ENCODE measurements around the gene TMEM17. TPM values are rescaled to one million over a fixed set of nuclear protein-coding genes. Genes with fewer than 3 reads are reported as not detected.

Gene TMEM17
- total RNA-seq, 1 donor from 2014 or later = 0.91 TPM

DNA sequence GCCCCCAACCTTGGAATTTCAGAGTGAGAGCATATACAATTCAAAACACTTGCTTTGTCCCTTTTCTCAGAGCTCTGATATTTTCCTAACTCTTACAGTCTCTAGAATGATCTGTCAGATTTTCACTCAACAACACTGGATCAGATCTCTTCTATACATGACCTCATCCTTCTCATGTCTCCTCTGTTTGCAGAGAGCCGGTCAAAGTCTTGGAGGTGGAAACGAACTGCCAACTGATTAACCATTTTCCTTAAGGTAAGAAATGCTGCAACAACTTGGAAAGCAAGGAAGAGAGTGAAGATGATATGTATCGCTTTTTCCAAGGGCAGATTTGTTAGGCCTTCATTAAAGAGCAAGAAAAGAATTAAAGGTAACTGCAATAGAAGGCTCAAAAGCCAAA is 4.9 kb downstream of the TMEM17 start:
- no peak overlapping the region for H3K27ac Mint-ChIP-seq (ENCODE audit: unreplicated experiment)

DNA sequence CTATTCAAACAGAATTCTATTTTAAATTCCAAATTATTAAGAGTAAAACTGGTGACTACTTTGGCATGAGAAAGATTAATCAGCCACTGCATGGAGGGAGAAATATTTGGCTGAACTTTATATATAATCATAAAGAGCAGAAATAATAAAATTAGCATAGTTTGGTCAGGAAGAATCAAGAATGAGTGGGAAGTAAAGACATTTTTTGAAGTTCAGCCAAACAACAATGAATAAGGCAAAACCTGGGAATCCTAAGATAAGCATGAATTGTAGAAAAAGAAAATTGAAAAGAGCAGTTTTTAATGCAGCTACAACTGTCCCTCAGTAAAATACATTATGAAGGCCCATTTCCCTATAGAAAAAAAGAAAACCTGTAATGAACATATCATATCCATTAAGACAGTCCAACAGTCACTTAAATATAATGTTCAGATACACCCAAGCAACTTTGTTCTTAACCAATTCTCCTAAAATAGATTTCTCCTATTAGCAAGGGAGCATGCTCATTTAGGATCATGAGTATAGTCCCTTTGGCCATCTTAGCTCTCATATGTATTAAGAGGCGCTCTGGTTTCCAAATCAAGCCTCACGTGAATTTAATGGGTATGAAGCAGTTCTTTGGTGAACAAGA is 6.5 kb downstream of the TMEM17 start:
- TF ChIP-seq, protein P1, sequence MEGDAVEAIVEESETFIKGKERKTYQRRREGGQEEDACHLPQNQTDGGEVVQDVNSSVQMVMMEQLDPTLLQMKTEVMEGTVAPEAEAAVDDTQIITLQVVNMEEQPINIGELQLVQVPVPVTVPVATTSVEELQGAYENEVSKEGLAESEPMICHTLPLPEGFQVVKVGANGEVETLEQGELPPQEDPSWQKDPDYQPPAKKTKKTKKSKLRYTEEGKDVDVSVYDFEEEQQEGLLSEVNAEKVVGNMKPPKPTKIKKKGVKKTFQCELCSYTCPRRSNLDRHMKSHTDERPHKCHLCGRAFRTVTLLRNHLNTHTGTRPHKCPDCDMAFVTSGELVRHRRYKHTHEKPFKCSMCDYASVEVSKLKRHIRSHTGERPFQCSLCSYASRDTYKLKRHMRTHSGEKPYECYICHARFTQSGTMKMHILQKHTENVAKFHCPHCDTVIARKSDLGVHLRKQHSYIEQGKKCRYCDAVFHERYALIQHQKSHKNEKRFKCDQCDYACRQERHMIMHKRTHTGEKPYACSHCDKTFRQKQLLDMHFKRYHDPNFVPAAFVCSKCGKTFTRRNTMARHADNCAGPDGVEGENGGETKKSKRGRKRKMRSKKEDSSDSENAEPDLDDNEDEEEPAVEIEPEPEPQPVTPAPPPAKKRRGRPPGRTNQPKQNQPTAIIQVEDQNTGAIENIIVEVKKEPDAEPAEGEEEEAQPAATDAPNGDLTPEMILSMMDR (IDR thresholded peaks at IDR 0.05; ENCODE audit: partially characterized antibody, unreplicated experiment) = no peak
- no peak overlapping the region for H3K27ac Mint-ChIP-seq (ENCODE audit: unreplicated experiment)

More for the DNA sequence above, 4.9 kb downstream of the TMEM17 start:
- Mint-ChIP-seq H3K36me3 (ENCODE audit: unreplicated experiment) (no peaks in the 10 kb centered on the region), H3K4me3 (ENCODE audit: unreplicated experiment) (no peak overlapping the region), H3K9me3 (ENCODE audit: unreplicated experiment) (no peaks in the 10 kb centered on the region), H3K4me1 (ENCODE audit: low read depth, unreplicated experiment) (peaks cover 5% of the 10 kb centered on the region), H3K27me3 (ENCODE audit: unreplicated experiment) (no peaks in the 10 kb centered on the region)
- no peak for DNase-seq
- TF ChIP-seq, protein P1 (IDR thresholded peaks at IDR 0.05; ENCODE audit: partially characterized antibody, unreplicated experiment) = no peak

DNA sequence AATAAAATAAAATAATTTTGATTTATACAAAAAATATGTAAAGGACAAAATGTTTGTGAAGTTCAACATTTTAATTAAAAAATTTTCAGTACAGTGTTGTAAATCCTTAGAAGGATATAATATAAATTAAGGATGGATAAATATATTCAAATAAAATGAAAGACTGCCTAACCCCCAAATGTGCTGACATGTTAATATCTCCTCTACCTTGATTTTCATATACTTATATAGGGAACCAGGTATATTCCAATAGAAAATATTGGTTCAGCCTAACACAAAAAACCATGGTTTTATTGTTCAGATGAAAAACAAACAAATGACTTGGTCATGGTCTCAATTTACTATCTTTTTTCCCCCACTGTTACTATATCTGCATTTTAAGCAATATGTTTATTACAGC is 7.3 kb downstream of the TMEM17 start:
- DNase-seq = no peak
- Mint-ChIP-seq H3K4me3 (ENCODE audit: unreplicated experiment) (no peak overlapping the region), H3K27ac (ENCODE audit: unreplicated experiment) (no peak overlapping the region), H3K27me3 (ENCODE audit: unreplicated experiment) (no peaks in the 10 kb centered on the region), H3K36me3 (ENCODE audit: unreplicated experiment) (no peaks in the 10 kb centered on the region), H3K4me1 (ENCODE audit: low read depth, unreplicated experiment) (no peaks in the 10 kb centered on the region), H3K9me3 (ENCODE audit: unreplicated experiment) (no peaks in the 10 kb centered on the region)
- TF ChIP-seq, protein P1 (IDR thresholded peaks at IDR 0.05; ENCODE audit: partially characterized antibody, unreplicated experiment) = no peak

More for the DNA sequence above, 6.5 kb downstream of the TMEM17 start:
- DNase-seq = no peak
- no peaks in the 10 kb centered on the region for H3K4me1 Mint-ChIP-seq (ENCODE audit: low read depth, unreplicated experiment)
- H3K4me3 Mint-ChIP-seq (ENCODE audit: unreplicated experiment) = no peak overlapping the region
- H3K27me3 Mint-ChIP-seq (ENCODE audit: unreplicated experiment) = no peaks in the 10 kb centered on the region
- no peaks in the 10 kb centered on the region for H3K9me3 Mint-ChIP-seq (ENCODE audit: unreplicated experiment)
- no peaks in the 10 kb centered on the region for H3K36me3 Mint-ChIP-seq (ENCODE audit: unreplicated experiment)

DNA sequence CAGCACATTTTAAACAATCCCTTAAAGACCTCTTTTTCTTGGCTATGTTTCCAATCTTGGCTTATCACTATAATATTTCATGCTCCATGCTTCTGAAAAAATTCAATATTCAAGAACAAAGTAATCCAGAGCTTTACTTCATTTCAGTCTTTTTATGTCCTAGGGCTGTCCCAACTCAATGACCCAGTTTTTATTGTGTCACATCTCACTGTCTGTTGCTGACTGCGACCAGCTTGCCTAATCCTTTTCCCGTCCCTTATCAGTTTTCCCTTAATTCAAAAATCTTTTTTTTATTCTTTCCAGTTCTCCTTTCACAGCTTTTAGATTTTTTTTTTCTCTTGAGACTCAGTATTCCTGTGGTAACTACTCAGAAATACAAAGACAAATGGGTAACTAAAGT is 10.2 kb downstream of the TMEM17 start:
- Mint-ChIP-seq H3K27me3 (ENCODE audit: unreplicated experiment) (no peaks in the 10 kb centered on the region), H3K4me1 (ENCODE audit: low read depth, unreplicated experiment) (no peaks in the 10 kb centered on the region), H3K4me3 (ENCODE audit: unreplicated experiment) (no peak overlapping the region), H3K36me3 (ENCODE audit: unreplicated experiment) (no peaks in the 10 kb centered on the region), H3K9me3 (ENCODE audit: unreplicated experiment) (no peaks in the 10 kb centered on the region), H3K27ac (ENCODE audit: unreplicated experiment) (no peak overlapping the region)
- TF ChIP-seq, protein P1 (IDR thresholded peaks at IDR 0.05; ENCODE audit: partially characterized antibody, unreplicated experiment) = no peak
- no peak for DNase-seq

DNA sequence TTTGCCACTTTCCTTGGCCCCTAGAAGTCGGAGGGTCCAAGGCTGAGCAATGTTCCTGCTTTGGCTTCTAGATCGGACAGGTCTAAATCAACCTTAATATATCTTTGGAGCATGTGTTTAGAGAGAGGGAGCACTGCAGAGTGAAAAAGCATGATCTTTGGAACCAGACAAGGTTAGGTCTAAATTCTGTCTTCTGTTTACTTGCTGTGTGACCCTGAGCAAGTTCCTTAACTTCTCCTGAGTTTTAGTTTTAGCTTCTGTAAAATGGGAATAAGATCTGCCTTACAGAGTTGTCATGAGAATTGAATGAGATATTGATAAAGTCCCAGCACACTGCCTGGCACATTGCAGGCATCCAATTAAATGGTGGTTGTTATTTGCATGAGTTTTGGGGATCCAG is 13.9 kb downstream of the TMEM17 start:
- Mint-ChIP-seq H3K27me3 (ENCODE audit: unreplicated experiment) (no peaks in the 10 kb centered on the region), H3K9me3 (ENCODE audit: unreplicated experiment) (no peaks in the 10 kb centered on the region), H3K27ac (ENCODE audit: unreplicated experiment) (no peak overlapping the region), H3K4me1 (ENCODE audit: low read depth, unreplicated experiment) (no peaks in the 10 kb centered on the region), H3K36me3 (ENCODE audit: unreplicated experiment) (no peaks in the 10 kb centered on the region), H3K4me3 (ENCODE audit: unreplicated experiment) (no peak overlapping the region)
- no peak for DNase-seq
- TF ChIP-seq, protein P1 (IDR thresholded peaks at IDR 0.05; ENCODE audit: partially characterized antibody, unreplicated experiment) = no peak
